IPS-NIHi7 (cell line): Measurements from ENCODE around the gene PON3.
A peak's percentile ranks its signal among the peaks of the same experiment; 100 is the strongest.

ENCODE experiments used
- DNase-seq: peaks from one replicate; pipeline ENCODE4 v3.0.0; 2012; ENCODE audit warnings: mixed read lengths; ENCODE audit errors: extremely low spot score

PON3 gene

DNA sequence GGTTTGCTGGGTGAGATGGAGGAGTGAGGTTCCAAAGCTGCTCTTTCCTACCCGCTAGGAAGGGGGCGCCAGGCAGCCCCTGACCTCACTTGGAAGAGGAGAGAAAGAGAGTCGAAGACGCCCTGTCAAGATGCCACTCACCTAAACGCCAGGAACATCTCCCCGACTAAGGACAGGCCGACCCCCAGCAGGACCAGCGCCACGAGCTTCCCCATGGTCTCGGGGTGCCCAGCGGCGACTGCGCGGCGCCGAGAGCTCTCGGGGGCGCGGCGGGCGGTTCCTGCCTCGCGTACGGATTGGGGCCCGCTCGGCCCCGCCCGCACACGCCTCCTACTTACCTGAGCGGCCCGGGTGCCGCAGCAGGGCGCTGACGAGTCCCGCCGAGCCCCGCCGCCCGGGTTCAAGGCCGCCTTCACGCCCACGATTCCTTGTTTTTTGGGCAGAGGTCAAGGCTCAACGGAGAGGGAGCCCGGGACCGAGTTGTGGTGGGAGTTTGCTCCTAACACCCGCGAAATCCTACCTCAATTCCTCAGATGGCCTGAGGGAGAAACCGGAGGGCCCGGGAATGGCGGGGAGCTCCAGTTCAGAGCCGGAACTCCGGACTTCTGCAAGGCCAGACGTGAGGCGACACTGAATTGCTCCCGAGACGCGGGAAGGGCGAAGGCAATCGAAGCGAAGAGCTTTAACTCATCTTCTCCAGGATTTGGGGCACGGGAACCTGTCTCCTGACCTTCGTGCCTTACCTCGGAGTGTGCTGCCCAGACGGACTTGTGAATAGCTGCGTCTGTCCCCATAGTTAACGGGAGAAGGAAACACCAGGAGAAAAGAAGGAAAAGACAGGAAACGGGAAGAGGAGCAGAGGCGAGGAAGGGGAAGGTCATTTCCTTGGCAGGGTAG lies at the start of gene PON3:
TSS of gene PON3 (minus strand) at position 240 of the 897 bp plus-strand sequence. CDS start at position 215, 25 bp downstream.
- DNase-seq: peak; percentile 86

DNA sequence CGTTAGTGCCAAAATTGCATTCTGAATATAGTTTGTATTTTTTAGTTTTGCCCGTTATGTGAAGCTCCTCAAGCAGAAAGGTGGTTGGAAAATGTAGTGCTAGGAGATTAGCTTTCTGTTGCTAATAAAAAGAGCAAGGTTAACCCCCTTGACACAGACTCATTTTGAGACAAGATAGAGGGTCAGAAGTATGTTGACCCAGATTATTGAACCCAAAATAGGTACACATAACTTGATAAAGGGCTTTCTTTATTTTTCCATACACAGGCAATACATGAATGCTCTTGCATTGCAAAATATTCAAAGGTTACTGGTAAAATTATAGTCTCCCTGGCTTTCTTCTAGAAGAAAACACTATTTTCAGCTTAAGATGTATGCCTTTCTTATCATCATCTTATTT lies 48.6 kb upstream of the PON3 start:
- no peak for DNase-seq

DNA sequence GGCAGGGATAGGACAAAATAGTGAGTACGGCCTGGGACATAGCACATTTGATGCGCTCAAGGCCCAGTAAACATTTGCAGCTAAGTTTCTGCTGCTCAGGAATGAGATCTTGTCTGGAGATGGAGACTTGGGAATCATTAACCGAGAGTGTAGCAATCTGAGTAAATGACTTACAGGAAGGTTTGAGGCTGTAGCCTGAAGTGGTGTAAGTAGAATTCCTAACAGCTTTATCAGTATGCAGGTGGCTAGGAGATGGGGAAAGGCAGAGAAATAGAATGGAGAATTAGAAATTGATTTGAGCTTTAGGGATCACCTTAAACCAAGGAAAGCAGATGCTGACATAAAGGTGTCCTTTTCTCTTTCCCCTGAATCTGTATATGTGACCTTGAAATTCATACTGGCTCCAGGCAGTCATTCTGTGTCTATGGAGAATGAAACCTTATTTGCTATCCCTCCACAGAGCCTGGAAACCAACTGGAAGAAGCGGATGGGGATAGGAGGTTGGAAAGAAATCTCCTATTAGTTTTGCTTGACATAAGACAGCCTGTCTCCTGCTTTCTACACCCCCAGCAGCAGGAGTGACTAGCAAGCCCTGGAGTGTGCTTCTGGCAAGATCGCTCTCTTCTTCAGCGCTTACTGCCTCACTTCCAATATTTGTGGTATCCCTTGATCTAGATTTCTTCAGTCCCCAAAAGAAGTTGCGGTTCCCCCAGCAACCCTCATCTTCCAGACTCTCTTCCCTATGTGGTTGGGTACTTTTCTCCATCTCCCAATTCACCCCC lies 45.1 kb upstream of the PON3 start:
- no peak for DNase-seq

DNA sequence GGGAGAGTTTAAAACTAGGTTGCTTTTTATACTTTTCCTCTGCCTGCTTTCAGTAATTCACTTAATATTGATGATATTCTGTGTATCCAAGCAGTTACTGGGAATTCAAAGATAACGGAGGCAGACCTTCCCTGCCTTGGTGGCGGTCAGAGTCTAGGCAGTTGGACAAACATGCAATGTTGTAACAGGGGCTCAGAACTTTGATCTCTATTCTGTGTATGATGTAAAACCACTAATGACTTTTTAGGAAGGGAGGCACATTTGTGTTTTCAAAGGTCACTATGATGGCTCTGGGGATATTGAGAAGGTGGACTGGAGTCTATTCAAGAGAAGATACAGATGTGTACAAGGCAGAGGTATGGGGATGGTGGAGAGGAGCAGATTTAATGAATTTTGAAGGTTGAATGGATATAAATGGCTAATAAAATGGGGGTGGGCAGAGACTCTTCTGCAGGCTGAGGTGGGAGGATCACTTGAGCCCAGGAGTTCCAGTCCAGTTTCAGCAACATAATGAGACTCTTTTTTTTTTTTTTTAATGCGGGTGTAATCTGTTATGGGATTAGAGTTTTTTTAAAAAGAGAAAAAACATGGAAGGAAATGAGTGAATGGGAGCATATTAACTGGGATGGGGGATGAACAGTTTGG lies 44.3 kb upstream of the PON3 start:
- DNase-seq: no peak

DNA sequence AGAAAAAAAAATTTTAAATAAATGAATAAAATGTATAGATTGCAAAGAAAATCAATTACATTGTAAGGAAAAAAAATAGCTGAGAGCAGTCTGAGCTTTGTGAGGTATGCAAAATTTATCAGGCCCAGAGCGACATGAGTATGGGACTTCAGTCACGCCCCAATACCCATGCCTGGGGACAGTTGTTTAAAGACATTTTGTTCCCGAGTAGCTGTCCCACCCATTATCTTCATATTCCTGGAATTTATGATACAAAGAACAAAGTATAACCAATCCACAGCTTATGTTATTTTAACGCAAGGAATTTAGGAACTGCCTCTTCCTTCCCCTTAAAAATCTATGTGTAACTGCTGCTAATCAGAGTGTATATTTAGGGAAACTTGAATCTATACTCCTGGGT lies 40.2 kb upstream of the PON3 start:
- no peak for DNase-seq

DNA sequence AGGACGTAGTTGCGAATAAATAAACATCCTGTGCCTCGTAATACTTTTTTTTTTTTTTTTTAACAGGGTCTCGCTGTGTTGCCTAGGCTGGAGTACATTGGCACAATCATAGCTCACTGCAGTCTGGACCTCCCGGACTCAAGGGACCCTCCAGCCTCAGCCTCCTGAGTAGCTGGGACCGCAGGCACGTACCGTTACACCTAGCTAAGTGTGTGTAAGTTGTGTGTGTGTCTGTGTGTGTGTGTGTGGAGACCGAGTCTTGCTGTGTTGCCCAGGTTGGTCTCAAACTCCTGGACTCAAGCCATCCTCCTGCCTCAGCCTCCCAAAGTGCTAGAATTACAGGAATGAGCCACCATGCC lies 39.2 kb upstream of the PON3 start:
- no peak for DNase-seq

DNA sequence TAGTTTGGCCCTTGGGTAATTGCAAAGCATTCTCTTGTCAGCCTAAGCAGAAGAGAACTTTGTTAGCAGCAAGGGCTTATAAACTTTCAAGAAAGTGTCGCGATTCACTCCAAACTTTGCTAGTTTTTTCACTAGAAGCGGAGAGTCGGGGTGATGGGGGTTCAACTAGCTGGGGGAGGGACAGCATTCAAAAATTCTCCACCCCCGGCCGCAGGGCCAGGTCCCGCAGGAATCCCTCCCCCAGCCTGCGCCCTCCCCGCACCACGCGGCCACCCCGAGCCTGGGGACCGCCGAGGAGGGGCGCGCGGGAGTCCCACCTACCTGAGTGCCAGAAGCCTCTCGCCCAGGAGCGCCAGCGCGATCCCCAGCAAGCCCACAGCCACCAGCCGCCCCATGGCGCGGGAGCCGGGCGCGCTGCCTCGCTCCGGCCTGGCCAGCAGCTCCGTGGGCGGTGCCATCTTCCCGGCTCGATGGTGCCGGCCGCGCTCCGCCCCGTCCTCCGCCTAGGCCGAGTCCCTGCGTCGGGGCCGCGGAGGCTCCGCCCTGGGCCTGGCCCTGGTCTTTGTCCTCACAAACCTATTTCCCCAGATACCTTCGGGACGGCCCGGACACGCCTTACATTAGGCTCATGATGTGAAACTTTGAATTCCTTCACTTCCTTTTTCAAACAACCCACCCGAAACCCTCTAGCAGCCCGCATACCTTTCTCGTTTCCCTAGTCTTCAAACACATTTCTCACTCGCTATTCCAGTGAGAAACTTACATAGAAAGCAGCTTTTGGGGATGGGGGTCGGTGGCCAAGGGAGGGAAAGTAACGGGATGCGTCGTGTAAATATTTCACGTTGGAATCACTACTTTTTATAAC lies 38.6 kb upstream of the PON3 start, which contains the start of gene PON2:
TSS of gene PON2 (minus strand) at position 472 of the 865 bp plus-strand sequence. CDS start at position 395, 77 bp downstream.
- peak; percentile 93 for DNase-seq

DNA sequence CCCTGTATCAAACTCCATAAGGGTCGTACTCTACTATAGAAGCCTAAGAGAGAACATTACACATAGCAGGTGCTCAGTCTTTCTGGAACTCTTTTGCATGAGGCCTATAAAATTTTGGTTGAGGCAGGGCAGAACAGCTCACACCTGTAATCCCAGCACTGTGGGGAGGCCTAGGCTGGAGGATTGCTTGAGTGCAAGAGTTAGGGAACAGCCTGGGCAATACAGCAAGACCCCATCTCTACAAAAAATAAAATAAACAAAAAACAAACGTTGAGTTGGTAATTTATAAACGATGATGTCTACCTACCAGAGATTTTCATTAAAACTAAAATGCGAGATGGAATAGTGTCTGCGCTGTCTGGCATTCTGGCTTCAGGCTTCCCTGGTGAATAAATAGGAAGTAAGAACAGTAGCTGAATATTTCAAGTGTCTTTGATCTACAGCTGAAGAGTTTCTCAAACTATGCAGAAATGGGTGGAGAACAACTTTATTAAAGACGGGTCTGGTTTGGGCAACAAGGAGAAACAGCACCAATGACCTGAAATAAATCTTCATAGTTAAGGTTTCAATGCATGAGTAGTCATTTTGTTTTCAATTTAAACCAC lies 37.9 kb upstream of the PON3 start:
- no peak for DNase-seq

DNA sequence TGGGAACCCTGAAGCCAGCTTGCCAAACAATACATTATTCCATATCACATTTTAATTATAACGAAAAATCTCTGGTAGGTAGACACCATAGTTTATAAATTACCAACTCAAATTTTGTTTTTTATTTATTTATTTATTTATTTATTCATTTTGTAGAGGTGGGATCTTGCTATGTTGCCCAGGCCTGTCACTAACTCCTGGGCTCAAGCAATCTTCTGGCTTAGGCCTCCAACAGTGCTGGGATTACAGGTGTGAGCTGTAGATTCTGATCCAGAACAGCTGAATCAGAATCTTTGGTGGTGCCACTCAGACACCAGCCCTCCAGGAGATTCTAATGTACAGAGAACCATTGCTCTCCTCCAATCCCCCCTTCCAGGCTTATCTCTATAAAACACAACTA lies 37.0 kb upstream of the PON3 start:
- no peak for DNase-seq

DNA sequence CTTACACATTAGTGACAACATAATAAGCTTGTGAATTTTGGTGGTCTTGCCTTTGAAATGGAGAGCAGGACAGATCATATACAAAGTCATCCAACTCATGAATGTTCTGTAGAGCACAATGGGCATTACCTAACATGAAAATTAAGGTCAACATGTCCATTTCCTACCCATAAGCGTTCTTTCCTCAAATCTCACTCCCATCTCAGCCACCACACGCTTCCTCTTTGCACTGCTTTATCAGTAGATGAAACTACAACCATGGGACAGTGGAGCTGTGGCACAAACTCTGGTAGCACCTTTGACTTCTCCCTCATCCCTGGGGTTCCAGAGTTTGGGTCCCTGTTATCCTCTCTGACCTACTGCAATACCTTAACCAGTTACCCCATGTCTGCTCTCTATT lies 36.4 kb upstream of the PON3 start:
- no peak for DNase-seq

DNA sequence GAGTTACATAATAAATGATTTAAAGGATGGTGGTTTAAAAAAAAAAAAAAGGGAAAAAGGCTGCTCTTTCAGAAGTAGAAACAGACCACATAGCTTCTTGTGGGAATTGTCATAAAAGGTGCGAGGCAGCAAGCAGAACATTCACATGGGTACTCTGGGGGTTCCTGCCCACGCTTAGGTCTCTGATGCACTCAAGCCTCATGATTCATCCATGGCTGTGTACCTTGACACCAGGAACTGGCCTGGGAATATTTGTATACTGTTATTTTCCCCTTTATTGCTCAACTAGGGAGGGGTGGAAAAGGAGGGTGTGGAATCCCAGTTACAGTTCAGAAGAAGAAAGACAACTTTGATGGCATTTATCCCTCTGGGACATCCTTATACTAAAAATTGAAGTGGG lies 34.7 kb upstream of the PON3 start:
- DNase-seq: no peak

DNA sequence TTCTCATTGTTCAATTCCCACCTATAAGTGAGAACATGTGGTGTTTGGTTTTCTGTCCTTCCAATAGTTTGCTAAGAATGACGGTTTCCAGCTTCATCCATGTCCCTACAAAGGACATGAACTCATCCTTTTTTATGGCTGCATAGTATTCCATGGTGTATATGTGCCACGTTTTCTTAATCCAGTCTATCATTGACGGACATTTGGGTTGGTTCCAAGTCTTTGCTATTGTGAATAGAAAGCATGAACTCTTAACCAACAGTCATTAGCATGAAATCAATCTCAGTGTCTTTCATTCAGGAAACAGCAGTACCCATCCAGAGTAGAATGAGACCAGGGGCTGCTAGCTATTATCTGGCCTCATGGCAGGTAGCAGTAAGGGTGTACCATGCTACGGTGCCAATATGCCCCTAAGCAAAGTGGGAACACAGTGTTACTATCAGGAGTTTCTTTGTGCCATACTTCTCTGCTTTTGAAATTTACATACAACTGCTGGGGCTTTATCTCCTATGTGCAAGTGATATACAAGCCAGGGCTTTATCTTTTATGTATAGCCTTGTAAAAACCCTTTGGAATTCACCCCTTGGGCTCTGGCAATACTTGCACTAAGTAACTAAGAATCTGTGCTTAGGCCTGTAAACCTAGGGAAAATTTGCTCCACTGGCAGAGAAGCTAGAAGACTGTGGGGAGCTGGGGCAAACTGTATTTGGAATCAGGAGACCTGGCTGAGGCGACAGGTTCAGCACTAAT lies 33.2 kb upstream of the PON3 start:
- DNase-seq: no peak

DNA sequence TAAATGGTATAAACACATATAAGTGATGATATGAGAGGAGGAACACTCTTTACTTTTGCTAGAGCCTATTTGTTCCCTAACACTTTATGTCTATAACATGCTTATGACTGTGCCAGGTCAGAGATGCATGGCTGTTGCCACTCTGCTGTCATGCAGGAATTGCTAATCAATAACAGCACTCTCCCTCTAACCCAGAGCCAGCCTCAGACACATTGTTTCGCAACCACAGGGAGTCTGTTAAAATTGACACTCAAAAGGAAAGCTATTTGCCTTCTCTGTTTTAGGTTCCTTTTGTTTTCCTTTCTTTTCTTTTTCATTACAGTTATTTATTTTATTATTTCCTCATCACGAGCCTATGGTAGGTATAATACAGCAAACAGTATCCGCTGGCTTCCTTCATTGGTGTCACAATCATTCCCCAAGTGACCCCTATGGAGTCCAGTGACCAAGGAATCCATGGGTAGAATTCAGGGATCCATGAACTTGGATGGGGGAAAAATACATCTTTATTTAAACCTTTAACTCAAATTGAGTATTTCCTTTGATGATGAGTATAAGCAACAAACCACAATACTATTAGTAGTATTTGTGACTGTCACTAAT lies 31.8 kb upstream of the PON3 start:
- no peak for DNase-seq

DNA sequence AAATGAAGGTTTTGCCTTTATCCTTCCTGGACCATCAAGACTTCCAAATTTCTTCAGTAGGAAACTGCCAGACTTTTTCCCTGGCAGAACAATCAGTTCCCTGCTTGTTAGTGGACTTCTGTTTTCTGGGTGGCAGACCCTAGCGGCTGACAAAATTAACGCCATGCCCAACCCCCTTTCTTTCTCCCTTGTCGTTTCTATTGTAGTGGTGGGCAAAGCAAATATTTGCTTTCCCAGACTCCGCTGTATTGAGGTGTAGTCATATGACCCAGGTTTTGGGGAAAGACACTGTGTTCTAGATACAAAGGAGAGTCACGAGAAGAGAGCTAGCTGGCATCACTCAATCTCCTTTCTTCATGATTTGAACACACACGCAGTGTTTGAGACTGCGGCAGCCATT lies 31.0 kb upstream of the PON3 start:
- DNase-seq: no peak

DNA sequence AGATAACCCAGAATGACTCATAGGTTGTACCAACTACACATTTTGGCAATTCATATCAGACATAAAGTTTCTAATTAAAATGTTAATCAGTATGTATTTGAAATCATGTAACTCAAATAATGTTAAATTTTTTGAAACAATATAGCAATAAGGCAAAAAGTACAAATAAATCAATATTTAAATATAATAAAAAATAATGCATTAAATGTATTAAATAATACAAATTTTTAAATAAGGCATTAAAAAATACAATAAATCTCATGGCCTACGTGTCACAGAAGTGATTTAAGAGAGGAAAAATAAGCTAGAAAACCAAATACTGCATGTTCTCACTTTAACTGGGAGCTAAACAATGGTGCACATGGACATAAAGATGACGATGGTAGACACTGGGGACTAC lies 29.5 kb upstream of the PON3 start:
- no peak for DNase-seq

DNA sequence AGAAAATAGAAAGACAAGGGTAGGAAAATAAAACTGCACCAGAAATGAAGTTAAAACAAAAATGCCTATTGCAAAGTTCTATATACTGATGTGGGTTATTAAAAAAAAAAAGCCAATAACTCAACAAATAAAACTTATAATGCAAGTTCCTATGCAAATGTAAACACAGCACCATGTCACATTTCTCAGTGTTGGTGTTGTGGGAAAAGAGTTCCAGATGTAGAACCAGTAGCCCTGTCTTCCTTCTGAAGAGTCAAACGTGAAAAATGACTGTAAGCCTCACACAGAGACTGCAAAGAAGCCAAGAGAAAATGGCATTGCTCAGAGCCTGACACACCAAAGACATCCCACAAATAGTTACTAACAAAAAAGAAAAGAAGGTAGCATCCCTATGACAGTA lies 28.5 kb upstream of the PON3 start:
- no peak for DNase-seq

DNA sequence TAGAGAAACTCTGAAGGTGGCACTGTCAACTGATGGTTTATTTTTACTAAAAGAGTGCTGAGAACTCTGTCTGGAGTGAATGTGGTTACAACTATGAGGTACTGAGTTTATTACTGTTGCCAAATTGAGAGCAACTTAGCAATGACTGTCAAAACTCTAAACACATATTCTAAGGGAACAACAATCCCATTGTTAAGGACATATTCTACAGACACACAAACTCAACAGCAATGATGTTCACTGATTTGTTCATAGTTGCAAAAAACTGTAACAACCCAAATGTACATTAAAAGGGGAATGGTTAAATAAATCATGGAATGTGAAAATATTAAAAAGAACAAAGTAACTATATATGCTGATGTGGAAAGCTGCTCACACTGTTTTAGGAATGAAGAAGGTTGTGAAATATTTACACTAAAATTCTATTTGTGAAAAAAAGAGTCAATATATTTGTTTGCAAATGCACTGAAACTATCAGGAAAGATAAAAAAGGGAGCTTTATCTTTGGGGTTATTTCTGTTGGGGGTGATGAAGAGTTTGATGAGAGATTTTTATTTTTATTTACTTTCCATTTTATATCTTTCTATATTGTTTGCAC lies 25.8 kb upstream of the PON3 start:
- DNase-seq: no peak

DNA sequence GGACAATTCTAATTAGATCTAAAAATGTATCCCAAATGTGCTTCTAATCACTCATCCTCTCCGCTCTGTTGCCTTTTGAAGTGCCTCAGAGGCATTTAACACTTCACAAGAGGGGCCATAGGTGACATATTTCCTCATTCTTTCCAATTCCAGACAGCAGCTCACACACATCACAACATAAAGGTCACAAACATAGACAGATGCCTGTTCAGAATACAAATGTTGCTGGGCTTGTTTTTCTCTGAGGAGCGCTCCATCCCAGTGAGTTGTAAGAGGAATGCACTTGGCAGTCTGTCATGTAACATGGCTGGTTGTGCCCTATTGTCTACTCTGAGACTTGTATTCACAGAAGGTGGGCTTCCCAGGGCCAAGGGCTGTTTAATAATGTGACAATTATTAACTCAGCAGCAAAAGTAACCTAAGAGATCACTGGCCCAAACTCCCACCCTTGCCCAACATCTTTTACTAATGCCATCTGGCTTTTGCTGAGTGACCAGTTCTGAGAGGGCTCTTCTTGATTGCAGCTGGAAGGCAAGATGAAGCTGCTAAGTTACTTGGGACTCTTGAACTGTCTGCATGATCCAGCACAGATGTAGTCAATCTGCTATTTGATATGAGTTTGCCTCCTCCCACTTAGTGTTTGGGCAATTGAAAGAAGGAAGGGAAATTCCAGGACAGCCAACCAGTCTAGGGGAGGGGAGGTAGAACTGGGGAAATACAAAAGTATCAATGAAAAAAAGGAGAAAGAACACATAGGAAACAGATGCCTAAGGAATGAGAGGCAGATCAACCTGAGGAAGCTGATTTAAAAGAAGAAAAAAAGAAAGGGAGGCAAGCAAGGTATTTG lies 25.0 kb upstream of the PON3 start:
- no peak for DNase-seq

DNA sequence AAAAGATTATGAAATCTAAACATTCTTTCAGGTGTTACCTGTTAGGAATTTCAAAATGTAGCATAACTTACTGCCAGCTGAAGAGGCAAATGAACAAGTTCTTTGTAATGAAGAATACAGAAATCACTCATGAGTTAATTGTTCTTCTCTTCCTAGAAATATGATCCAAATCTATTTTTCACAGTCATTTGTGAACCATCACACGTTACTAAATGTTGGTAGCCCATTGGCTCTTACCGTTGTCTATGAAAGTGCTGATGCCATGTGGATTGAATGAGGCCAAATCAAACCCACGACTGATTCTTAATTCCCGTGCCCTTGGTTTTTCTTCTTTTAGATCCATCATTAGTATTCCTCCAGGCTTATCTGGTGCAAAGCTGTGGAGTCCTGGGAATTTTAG lies 15.9 kb upstream of the PON3 start:
- no peak for DNase-seq
